ENCODE measurements around the gene KCNV2.

KCNV2 gene

DNA sequence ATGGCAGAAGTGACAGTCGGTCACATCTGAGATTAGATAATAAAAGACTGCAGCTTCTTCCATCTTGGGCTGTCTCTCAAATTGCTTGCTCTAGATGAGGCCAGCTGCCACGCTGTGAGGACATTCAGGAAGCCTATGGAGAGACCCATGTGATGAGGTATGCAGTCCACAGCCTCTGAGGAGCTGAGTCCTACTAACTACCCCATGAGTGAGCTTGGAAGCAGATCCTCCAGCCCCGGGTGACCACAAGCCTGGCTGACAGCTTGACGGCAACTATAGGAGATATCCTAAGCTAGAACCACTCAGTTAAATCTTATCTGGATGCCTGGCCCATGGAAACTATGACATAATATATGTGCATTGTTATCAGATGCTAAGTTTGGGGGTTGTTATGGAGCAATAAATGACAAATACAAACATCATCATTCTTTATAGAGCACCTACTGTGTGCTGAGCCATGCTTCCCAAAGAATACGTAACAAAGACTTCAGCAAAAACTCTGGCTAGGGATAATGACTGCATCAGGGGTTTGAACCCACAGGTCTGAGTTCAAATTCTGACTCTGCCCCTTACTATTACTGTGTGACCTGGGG is 26.7 kb downstream of the KCNV2 start:
- TF ChIP-seq SUZ12 (IDR thresholded peaks at IDR 0.05) (no peak), L3MBTL2 (conservative IDR thresholded peaks at IDR 0.05) (no peak), LEF1 (IDR thresholded peaks at IDR 0.05; ENCODE audit: borderline replicate concordance) (no peak), ZNF384 (IDR thresholded peaks at IDR 0.05) (no peak), ARNT (IDR thresholded peaks at IDR 0.05) (no peak), BHLHE40 (IDR thresholded peaks at IDR 0.05; ENCODE audit: borderline replicate concordance) (no peak), ELF4 (IDR thresholded peaks at IDR 0.05) (no peak), NFRKB (IDR thresholded peaks at IDR 0.05) (no peak), TARDBP (IDR thresholded peaks at IDR 0.05) (no peak), FOXA1 (IDR thresholded peaks at IDR 0.05) (no peak)
- TF ChIP-seq, protein P1, sequence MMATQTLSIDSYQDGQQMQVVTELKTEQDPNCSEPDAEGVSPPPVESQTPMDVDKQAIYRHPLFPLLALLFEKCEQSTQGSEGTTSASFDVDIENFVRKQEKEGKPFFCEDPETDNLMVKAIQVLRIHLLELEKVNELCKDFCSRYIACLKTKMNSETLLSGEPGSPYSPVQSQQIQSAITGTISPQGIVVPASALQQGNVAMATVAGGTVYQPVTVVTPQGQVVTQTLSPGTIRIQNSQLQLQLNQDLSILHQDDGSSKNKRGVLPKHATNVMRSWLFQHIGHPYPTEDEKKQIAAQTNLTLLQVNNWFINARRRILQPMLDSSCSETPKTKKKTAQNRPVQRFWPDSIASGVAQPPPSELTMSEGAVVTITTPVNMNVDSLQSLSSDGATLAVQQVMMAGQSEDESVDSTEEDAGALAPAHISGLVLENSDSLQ (IDR thresholded peaks at IDR 0.05), result no peak
- ChIA-PET CTCF (no interaction called here), POLR2A (no interaction called here)
- no peak for DNase-seq (ENCODE audit: extremely low spot score)

- POLR2A ChIA-PET, result no interaction called here
- DNase-seq (ENCODE audit: extremely low spot score), result no peak
- TF ChIP-seq, protein P1 (IDR thresholded peaks at IDR 0.05), result no peak
- CTCF ChIA-PET, result interaction anchor here (1.3 kb wide), 1 partner anchor 18 kb away, joined by 3 read pairs; no protein-coding TSS in a partner anchor
Measured at GRCh38 chr9:2745560-2746380, 28.5 kb downstream of the KCNV2 start.

GRCh38 chr9:2749485-2749884 is 32.2 kb downstream of the KCNV2 start:
- no peak for DNase-seq (ENCODE audit: extremely low spot score)
- ChIA-PET CTCF (no interaction called here), POLR2A (no interaction called here)
- no peak for TF ChIP-seq SP1 (IDR thresholded peaks at IDR 0.05)
- TF ChIP-seq BHLHE40 (IDR thresholded peaks at IDR 0.05; ENCODE audit: borderline replicate concordance), result no peak
- no peak for TF ChIP-seq FOXM1 (IDR thresholded peaks at IDR 0.05; ENCODE audit: borderline replicate concordance)
- no peak for TF ChIP-seq FOXA1 (IDR thresholded peaks at IDR 0.05)
- TF ChIP-seq, protein P1 (IDR thresholded peaks at IDR 0.05), result 0 out of 2 replicates have a peak, but pooled peaks have one; percentile 9

DNA sequence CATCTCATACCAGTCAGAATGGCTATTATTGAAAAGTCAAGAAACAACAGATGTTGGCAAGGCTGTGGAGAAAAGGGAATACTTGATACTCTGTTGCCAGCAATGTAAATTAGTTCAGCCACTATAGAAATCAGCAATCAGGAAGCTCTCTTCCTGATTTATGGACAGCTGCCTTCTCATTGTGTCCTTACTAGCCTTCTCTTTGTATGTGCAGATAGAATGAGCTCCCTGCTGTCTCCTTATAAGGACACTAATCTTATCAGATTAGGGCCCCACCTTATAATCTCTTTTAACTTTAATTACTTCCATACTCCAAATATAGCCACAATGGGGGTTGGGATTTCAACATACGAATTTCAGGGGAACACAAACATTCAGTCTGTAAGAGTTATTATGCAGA is 38.0 kb downstream of the KCNV2 start:
- CTCF ChIA-PET, result no interaction called here
- TF ChIP-seq FOXK2 (IDR thresholded peaks at IDR 0.05), result no peak
- no peak for TF ChIP-seq CTBP1 (IDR thresholded peaks at IDR 0.05; ENCODE audit: borderline replicate concordance)
- TF ChIP-seq SUZ12 (IDR thresholded peaks at IDR 0.05), result no peak
- no peak for TF ChIP-seq SP1 (IDR thresholded peaks at IDR 0.05)
- no peak for TF ChIP-seq FOXA1 (IDR thresholded peaks at IDR 0.05)
- no peak for TF ChIP-seq TARDBP (IDR thresholded peaks at IDR 0.05)
- no peak for TF ChIP-seq FOXM1 (IDR thresholded peaks at IDR 0.05; ENCODE audit: borderline replicate concordance)
- DNase-seq (ENCODE audit: extremely low spot score), result no peak
- POLR2A ChIA-PET, result no interaction called here

GRCh38 chr9:2758162-2758897 is 41.0 kb downstream of the KCNV2 start:
- ChIA-PET POLR2A (no interaction called here), CTCF (no interaction called here)
- TF ChIP-seq HDGF (IDR thresholded peaks at IDR 0.05; ENCODE audit: borderline replicate concordance), result no peak
- DNase-seq (ENCODE audit: extremely low spot score), result no peak

DNA sequence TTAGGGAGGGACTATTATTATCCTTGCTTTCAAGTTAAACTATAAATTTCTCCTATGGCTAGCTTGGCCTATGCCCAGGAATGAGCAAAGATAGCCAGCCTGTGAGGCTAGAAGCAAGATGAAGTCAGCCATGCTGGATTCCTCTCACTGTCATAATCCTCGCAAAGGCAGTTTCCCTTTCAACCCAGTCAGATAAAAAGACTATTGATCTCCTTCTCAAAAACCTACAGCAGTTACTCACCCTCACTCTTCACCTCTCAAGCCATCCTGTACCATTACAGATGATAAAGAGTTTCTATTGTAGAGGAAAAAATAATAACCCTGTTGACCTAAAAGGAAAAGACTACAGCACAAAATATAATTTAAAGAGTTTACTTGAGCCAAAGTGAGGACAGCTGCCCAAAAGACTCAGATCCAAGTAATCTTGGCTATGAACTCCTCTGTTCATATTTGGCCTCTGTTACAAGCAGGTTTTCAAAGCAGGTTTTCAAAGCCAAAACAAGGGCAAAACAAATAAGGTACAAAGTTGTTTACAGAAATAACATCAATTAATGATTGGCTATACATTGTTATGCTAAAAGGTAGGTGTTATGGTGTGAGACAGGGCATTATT is 41.7 kb downstream of the KCNV2 start:
- ChIA-PET CTCF (no interaction called here), POLR2A (no interaction called here)
- TF ChIP-seq L3MBTL2 (conservative IDR thresholded peaks at IDR 0.05), result no peak
- DNase-seq (ENCODE audit: extremely low spot score), result no peak

GRCh38 chr9:2761424-2761823 is 44.1 kb downstream of the KCNV2 start:
- POLR2A ChIA-PET, result no interaction called here
- DNase-seq (ENCODE audit: extremely low spot score), result no peak
- CTCF ChIA-PET, result no interaction called here
- TF ChIP-seq SUZ12 (IDR thresholded peaks at IDR 0.05) (no peak), NFRKB (IDR thresholded peaks at IDR 0.05) (no peak), LEF1 (IDR thresholded peaks at IDR 0.05; ENCODE audit: borderline replicate concordance) (no peak), L3MBTL2 (conservative IDR thresholded peaks at IDR 0.05) (no peak), FOXK2 (IDR thresholded peaks at IDR 0.05) (no peak), ZNF384 (IDR thresholded peaks at IDR 0.05) (no peak), HDGF (IDR thresholded peaks at IDR 0.05; ENCODE audit: borderline replicate concordance) (no peak), BHLHE40 (IDR thresholded peaks at IDR 0.05; ENCODE audit: borderline replicate concordance) (no peak), ARNT (IDR thresholded peaks at IDR 0.05) (no peak), TARDBP (IDR thresholded peaks at IDR 0.05) (no peak), FOXM1 (IDR thresholded peaks at IDR 0.05; ENCODE audit: borderline replicate concordance) (no peak)
- TF ChIP-seq, protein P1 (IDR thresholded peaks at IDR 0.05), result no peak
